Measurements from ENCODE around the gene VRK1. TPM values are rescaled to one million over a fixed set of nuclear protein-coding genes. Genes with fewer than 3 reads are reported as not detected.
"Not testable (repeated sequence)": the region's sequence is repeated elsewhere in the genome, so short reads cannot be mapped to it uniquely, and the experiment has no call there.

VRK1 gene
- polyA plus RNA-seq, 3 donors = 2.5 to 7.0 (median 5.8) TPM

DNA sequence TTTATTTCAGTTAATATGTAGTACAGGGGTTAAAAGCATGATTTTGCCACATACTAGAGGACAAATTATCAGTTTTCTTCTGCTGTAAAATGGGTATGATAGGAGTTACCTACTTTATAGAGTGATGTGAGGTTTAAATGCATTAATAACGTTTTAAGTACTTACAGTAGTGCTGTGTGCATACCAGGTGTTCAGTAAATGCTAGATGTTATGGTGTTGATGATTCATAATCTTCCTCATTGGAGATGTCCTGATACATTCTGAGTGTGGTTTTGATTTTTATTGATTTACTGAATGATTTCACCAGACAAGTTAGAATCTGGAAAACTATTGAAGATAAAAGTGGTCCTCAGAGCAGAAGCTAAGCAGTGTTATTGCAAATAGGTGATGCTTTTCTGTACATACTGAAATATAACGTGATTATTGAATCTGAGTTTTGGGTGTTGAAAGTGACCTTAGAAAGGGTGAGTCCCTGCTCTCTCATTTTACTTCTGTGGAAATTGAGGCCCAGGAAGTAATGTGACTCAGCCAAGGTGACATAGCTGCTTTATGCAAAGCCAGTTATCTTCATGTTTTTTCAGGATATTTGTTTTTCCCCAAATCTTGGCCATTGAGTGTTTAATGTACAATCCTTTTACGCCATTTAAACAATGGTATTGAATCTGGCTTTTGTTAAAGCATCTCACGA lies 54.7 kb downstream of the VRK1 start:
- no peak overlapping the region for H3K27ac ChIP-seq (ENCODE audit: low read depth, low read length)
- WGBS, 3 donors = 85 to 89% (median 86%) methylated on average over 4 of the region's 4 CpGs

- no peak overlapping the region for H3K27ac ChIP-seq (ENCODE audit: low read depth, low read length)
- WGBS, 3 donors = 31 to 67% (median 63%) methylated on average over 4 of the region's 4 CpGs
Observed at GRCh38 chr14:96852823-96853422, 55.7 kb downstream of the VRK1 start.

- no peak overlapping the region for H3K27ac ChIP-seq (ENCODE audit: low read depth, low read length)
Observed at GRCh38 chr14:96858643-96859042, 61.5 kb downstream of the VRK1 start.

GRCh38 chr14:96861568-96862310 lies 64.6 kb downstream of the VRK1 start:
- no peak overlapping the region for H3K27ac ChIP-seq (ENCODE audit: low read depth, low read length)
- 73 to 88% (median 85%) methylated on average over 5 of the region's 5 CpGs for WGBS, 3 donors

DNA sequence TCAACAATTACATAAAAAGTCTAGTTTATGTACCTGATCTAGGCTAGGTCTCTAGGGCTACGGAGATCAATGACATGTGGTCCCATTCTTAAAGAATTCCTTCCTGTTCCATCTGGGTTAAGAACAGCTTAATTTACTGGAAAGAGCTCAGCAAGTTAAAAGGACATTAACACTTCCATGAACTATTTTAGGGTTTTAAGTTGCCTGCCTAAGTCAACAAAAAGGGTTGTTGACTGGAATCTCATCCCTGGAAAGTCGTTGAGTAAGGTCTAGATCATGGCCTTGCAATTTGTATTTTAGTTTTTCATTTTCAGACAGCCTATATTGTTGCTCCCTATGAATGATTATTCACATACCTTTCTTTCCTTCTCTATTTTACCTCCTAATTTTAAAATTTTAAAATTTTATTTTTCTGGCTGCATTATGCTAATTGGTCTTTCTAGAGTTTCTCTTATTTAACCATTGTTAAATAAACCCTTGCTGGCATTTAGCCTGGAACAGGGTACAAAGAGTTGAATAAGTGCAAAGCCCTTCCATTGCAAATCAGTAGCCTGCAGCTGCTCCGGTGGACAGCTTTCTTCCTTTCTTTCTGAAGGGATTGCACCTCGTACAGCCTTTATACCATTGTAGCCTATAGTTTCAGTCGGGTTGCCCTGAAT lies 66.3 kb downstream of the VRK1 start:
- no peak overlapping the region for H3K27ac ChIP-seq (ENCODE audit: low read depth, low read length)
- WGBS, 3 donors = 83 to 90% (median 87%) methylated on average over 5 of the region's 5 CpGs

DNA sequence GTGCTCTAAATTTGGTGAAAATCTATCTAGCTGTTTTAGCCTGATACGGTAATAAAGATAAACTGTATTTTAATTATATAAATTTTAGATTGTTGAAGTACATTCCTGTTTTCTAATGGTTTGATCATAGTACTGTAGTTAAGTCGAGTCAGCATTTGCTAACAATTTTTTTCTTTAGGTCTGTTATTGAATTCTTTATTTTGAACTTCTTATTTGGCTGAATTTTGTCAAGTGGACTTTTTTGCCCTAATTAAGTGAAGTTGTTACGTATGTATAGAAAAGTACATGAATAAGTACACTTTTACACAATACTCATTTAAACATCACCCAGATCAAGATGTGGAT lies 66.8 kb downstream of the VRK1 start:
- no peak overlapping the region for H3K27ac ChIP-seq (ENCODE audit: low read depth, low read length)
- 92 to 99% (median 98%) methylated on average over 3 of the region's 3 CpGs for whole genome bisulfite sequencing, 3 donors

DNA sequence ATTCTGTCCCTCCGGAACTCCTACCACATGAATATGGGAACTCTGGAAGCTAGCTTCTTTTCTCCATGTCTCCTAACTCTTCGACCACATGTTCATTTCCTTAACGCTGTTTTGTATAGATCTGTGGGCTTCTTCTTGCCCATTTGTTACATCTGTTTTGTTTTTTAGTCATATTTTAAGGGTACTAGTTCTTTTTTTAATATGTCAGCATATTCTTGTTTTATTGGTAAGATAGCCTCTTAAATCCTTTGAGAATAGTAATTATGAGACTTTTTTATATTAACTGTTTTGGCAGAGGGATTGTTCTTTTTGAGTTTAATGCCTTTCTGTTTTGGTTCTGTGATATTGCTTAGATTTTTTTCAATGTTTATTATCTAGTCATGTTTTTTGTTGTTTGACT lies 70.5 kb downstream of the VRK1 start:
- 82 to 91% (median 85%) methylated on average over 3 of the region's 3 CpGs for WGBS, 3 donors
- no peak overlapping the region for H3K27ac ChIP-seq (ENCODE audit: low read depth, low read length)

GRCh38 chr14:96874127-96874526 lies 76.9 kb downstream of the VRK1 start:
- no peak overlapping the region for H3K27ac ChIP-seq (ENCODE audit: low read depth, low read length)
- WGBS, 3 donors = 47 to 87% (median 79%) methylated on average over 4 of the region's 4 CpGs

DNA sequence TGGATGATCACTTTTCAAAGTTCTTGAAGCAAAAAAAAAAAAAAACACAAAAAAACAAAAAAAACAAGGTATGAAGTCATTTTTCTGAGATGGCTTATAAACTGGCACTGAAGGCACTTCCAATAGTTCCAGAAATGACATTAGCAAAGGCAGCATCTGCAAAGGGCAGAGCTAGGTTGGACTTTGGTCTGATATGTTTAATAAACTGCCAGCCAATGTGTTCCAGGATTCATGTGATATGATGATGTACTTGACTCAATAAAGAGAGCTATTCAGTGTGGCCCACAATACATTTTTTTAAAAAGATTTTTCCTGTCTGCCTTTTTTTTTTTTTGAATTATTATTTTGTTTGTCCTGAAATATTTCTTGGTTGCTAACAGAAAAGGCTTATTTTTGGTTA lies 79.6 kb downstream of the VRK1 start:
- H3K27ac ChIP-seq (ENCODE audit: low read depth, low read length) = no peak overlapping the region

GRCh38 chr14:96881713-96882112 lies 84.5 kb downstream of the VRK1 start:
- 88 to 92% (median 91%) methylated on average over 3 of the region's 3 CpGs for WGBS, 3 donors

GRCh38 chr14:96883974-96884373 lies 86.8 kb downstream of the VRK1 start:
- whole genome bisulfite sequencing, 3 donors = 93 to 100% (median 99%) methylated on average over 5 of the region's 5 CpGs
- not testable (repeated sequence) for H3K27ac ChIP-seq (ENCODE audit: low read depth, low read length)

More at GRCh38 chr14:96881713-96882112, 84.5 kb downstream of the VRK1 start:
- H3K27ac ChIP-seq (ENCODE audit: low read depth, low read length) = no peak overlapping the region

DNA sequence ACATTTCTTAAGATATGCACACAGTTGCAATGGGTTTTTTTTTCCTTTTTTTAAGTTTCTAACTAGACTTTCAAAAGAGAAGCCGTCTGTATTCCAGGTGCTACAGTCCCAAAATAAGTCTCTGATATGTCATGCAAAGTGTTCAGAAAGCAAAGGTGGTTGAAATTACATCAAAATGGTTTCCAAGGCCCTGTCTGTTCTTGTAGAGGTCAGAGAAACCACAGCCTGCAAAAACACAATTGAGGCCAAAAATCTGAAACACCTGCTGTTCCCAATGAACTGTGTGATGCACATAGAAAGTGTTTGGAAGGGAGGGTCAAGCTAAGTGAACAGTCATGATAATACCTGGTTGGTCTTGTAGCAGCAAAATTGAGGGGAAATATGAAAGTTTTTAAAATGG lies 91.0 kb downstream of the VRK1 start:
- 88 to 100% (median 88%) methylated on average over 1 of the region's 1 CpG for WGBS, 3 donors

GRCh38 chr14:96888593-96888992 lies 91.4 kb downstream of the VRK1 start:
- no peak overlapping the region for H3K27ac ChIP-seq (ENCODE audit: low read depth, low read length)
- 73 to 87% (median 79%) methylated on average over 3 of the region's 3 CpGs for WGBS, 3 donors

More for the DNA sequence above, 91.0 kb downstream of the VRK1 start:
- no peak overlapping the region for H3K27ac ChIP-seq (ENCODE audit: low read depth, low read length)

DNA sequence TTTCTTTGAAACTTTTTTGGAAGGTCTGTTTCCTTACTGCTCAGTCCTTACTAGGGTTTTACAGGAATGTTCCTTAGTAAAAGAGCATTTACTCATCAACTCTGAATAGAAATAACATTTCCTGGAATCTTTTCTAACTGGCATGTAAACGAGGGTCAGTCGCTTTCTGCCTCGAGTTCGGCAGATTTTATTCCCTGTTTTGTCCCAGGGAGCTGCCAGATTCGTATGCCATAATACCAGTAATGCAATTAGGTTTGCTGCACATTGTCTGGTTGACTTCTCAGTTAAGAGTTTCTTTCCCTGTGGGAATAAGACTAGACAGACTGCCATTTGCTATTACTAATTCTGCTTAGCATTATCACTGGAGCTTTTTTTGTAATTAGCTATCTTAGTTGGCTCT lies 91.9 kb downstream of the VRK1 start:
- 71 to 87% (median 80%) methylated on average over 5 of the region's 5 CpGs for WGBS, 3 donors
- no peak overlapping the region for H3K27ac ChIP-seq (ENCODE audit: low read depth, low read length)

DNA sequence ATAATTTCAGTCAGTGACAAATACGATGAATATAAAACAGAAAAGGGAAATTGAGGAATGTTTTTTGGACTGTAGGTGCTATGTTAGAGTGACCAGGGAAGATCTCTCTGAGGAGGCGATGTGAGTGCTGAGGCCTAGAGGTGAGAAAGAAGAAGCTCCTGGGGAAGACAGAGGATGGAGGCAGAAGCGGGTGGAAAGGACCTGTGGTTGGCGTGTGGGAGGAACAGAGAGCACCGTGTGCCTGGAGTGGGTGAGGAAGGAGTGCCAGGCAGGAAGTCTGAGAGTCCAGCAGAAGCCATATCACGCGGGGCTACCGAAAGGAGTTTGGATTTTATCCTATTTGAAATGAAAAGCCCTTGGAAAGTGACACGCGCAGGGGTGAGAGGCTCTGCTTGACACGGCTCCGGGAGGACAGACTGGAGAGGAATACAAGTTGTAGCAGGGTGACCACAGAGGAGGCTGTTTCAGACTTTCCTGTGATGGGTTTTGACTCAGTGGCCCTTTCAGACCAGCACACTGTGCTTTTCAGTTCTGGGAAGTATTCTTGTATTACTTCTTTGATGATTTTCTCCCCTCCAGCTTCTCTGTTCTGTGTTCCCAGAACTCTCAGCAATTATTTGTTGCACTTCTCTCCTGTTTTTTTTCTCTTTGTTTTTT lies 96.9 kb downstream of the VRK1 start:
- WGBS, 3 donors = 82 to 86% (median 84%) methylated on average over 12 of the region's 12 CpGs
- H3K27ac ChIP-seq (ENCODE audit: low read depth, low read length) = no peak overlapping the region

- WGBS, 3 donors = 90 to 92% (median 91%) methylated on average over 8 of the region's 8 CpGs
- no peak overlapping the region for H3K27ac ChIP-seq (ENCODE audit: low read depth, low read length)
Observed at GRCh38 chr14:96894966-96895365, 97.8 kb downstream of the VRK1 start.

GRCh38 chr14:96895658-96896271 lies 98.6 kb downstream of the VRK1 start:
- WGBS, 3 donors = 90 to 93% (median 91%) methylated on average over 5 of the region's 5 CpGs
- H3K27ac ChIP-seq (ENCODE audit: low read depth, low read length) = no peak overlapping the region

- WGBS, 3 donors = 89 to 93% (median 92%) methylated on average over 5 of the region's 5 CpGs
Observed at GRCh38 chr14:96897184-96897583, 100.0 kb downstream of the VRK1 start.

More at GRCh38 chr14:96897184-96897583, 100.0 kb downstream of the VRK1 start:
- no peak overlapping the region for H3K27ac ChIP-seq (ENCODE audit: low read depth, low read length)

All from adipose tissue (tissue), 3 donors.